SU-DHL-6 (cell line): ENCODE results near the gene FTCD.

Source experiments
- H2AFZ ChIP-seq: fragments of 200-600 bp; sonication (generic); 2 replicates; pipeline ENCODE4 v1.6.1; 2014; ENCODE audit warnings: low read depth, mild to moderate bottlenecking, moderate library complexity, mixed read lengths, antibody characterized with exemption, low read length; ENCODE audit not compliant: severe bottlenecking
- H3F3A ChIP-seq: fragments of 200-600 bp; shearing (Covaris generic); 2 replicates; pipeline ENCODE4 v1.6.0; 2016; ENCODE audit warnings: antibody characterized with exemption, mild to moderate bottlenecking; ENCODE audit not compliant: insufficient read depth
- H3K27ac ChIP-seq: fragments of 200-600 bp; sonication (generic); 2 replicates; pipeline ENCODE4 v1.5.1; 2016; ENCODE audit warnings: low read depth, mild to moderate bottlenecking, low read length, moderate library complexity, mixed read lengths
- H3K27me3 ChIP-seq: fragments of 200-600 bp; sonication (generic), shearing (Covaris generic); 2 replicates; pipeline ENCODE4 v1.6.0; 2014; ENCODE audit warnings: mild to moderate bottlenecking, low read length
- H3K36me3 ChIP-seq: fragments of 200-600 bp; sonication (generic); 2 replicates; pipeline ENCODE4 v1.6.1; 2014; ENCODE audit warnings: mild to moderate bottlenecking, low read length, mixed read lengths
- H3K4me2 ChIP-seq: fragments of 300-600, 200-600 bp; shearing (Covaris generic), sonication (generic); 2 replicates; pipeline ENCODE4 v1.6.0; 2014; ENCODE audit warnings: low read length, low read depth, mild to moderate bottlenecking; ENCODE audit not compliant: poor library complexity, severe bottlenecking
- H3K4me3 ChIP-seq: fragments of 200-600 bp; sonication (generic); 2 replicates; pipeline ENCODE4 v1.5.1; 2014; ENCODE audit warnings: antibody characterized with exemption, low read length, mild to moderate bottlenecking, mixed read lengths; ENCODE audit not compliant: insufficient read depth, poor library complexity, severe bottlenecking
- H3K79me2 ChIP-seq: fragments of 200-600 bp; sonication (generic); 2 replicates; pipeline ENCODE4 v1.6.1; 2014; ENCODE audit warnings: mild to moderate bottlenecking, low read length, moderate library complexity; ENCODE audit not compliant: insufficient read depth
- H3K9ac ChIP-seq: fragments of 200-600 bp; sonication (generic); 2 replicates; pipeline ENCODE4 v1.7.0; 2014; ENCODE audit warnings: mild to moderate bottlenecking, low read length
- H3K9me2 ChIP-seq: fragments of 200-600 bp; sonication (generic); replicated peaks from 2 replicates; pipeline ENCODE4 v1.6.1; 2014; ENCODE audit warnings: low read length; ENCODE audit not compliant: insufficient read depth
- H3K9me3 ChIP-seq: fragments of 200-600 bp; sonication (generic); 2 replicates; pipeline ENCODE4 v1.6.1; 2014; ENCODE audit warnings: low read length, mixed read lengths; ENCODE audit not compliant: insufficient read depth
- H4K20me1 ChIP-seq: fragments of 200-600 bp; sonication (generic); 2 replicates; pipeline ENCODE4 v1.6.1; 2014; ENCODE audit warnings: low read depth, mild to moderate bottlenecking, antibody characterized with exemption, low read length, moderate library complexity, mixed read lengths
- EZH2phosphoT487 ChIP-seq: fragments of 200-600 bp; sonication (generic), shearing (Covaris generic); conservative IDR thresholded peaks from 2 replicates; pipeline ENCODE4 v1.6.1; 2018; ENCODE audit warnings: mild to moderate bottlenecking, antibody characterized with exemption, low read length, moderate library complexity, mixed read lengths
- TF ChIP-seq, protein P1 (sequence below): fragments of 200-600 bp; sonication (generic); IDR thresholded peaks from one replicate; pipeline ENCODE4 v1.5.1; 2017; ENCODE audit warnings: antibody characterized with exemption, mild to moderate bottlenecking, low read length, moderate library complexity; ENCODE audit not compliant: insufficient read depth, poor library complexity, severe bottlenecking

Gene FTCD

DNA sequence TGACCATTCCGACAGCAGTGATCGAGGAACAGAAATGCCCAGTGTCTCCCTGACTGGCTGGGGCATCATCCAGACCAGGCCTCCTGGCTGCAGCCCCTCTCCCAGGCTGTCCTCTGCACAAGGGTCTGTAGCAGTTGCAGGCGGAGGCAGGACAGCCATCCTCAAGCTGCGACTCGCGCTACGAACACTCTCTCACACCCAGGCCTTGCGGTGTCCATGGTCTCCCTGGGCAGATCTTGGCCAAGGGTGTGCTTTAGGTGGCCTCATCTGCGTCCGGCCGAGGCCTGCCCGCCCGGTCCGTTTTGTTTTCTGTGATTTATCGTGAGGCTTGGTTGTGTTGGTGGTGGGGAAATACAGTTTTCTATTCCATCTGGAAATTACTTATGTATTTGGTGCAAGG lies 15.7 kb downstream of the FTCD start:
- Histone ChIP-seq H3K4me2 (no peak overlapping the region), H3K79me2 (no peaks in the 10 kb centered on the region), H3K36me3 (no peaks in the 10 kb centered on the region), H3K9me3 (no peaks in the 10 kb centered on the region), H2AFZ (no peak overlapping the region), H3F3A (0 out of 2 replicates have a peak, but pooled peaks cover 3% of the 10 kb centered on the region), H3K4me3 (no peak overlapping the region), H3K27me3 (no peaks in the 10 kb centered on the region), H4K20me1 (no peaks in the 10 kb centered on the region), H3K9ac (no peak overlapping the region), H3K9me2 (no peaks in the 10 kb centered on the region), H3K27ac (no peak overlapping the region)
- TF ChIP-seq, protein P1, sequence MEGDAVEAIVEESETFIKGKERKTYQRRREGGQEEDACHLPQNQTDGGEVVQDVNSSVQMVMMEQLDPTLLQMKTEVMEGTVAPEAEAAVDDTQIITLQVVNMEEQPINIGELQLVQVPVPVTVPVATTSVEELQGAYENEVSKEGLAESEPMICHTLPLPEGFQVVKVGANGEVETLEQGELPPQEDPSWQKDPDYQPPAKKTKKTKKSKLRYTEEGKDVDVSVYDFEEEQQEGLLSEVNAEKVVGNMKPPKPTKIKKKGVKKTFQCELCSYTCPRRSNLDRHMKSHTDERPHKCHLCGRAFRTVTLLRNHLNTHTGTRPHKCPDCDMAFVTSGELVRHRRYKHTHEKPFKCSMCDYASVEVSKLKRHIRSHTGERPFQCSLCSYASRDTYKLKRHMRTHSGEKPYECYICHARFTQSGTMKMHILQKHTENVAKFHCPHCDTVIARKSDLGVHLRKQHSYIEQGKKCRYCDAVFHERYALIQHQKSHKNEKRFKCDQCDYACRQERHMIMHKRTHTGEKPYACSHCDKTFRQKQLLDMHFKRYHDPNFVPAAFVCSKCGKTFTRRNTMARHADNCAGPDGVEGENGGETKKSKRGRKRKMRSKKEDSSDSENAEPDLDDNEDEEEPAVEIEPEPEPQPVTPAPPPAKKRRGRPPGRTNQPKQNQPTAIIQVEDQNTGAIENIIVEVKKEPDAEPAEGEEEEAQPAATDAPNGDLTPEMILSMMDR: no peak
- TF ChIP-seq EZH2phosphoT487: no peak

DNA sequence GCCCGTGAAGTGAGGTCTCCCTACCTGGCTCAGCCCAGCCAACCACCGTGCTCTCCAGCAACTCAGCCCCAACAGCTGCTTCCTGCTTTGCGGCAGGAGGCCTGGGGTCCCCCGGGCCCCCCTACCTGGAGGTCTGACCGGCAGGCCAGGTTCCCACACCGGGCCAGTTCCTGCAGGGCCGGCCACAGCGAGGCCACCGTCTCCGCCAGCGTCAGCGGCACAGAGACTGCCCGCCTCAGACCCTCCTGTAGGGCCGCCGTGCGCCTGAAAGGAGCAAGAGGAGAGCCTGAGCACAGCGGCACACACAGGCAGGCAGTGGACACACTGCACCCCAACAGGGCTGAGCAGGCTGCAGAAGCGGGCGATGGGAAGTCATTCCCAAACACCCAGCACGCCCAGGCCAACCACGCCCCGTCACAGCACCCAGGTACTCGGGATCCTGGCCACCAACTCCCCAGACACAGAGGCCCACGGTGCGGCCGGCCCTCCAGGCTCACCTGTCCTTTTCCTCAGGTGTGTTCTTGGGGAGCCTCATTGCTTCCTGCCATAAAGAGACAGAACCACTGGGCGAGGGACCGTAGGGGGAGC lies 16.9 kb downstream of the FTCD start:
- no peak overlapping the region for H2AFZ ChIP-seq
- no peaks in the 10 kb centered on the region for H4K20me1 ChIP-seq
- TF ChIP-seq, protein P1: no peak
- no peak for TF ChIP-seq EZH2phosphoT487
- no peaks in the 10 kb centered on the region for H3K9me3 ChIP-seq
- no peaks in the 10 kb centered on the region for H3F3A ChIP-seq
- no peaks in the 10 kb centered on the region for H3K36me3 ChIP-seq
- H3K9me2 ChIP-seq: no peaks in the 10 kb centered on the region
- H3K79me2 ChIP-seq: no peaks in the 10 kb centered on the region
- H3K9ac ChIP-seq: no peak overlapping the region
- H3K27ac ChIP-seq: no peak overlapping the region
- H3K4me3 ChIP-seq: no peak overlapping the region
- H3K27me3 ChIP-seq: no peaks in the 10 kb centered on the region
- H3K4me2 ChIP-seq: no peak overlapping the region

DNA sequence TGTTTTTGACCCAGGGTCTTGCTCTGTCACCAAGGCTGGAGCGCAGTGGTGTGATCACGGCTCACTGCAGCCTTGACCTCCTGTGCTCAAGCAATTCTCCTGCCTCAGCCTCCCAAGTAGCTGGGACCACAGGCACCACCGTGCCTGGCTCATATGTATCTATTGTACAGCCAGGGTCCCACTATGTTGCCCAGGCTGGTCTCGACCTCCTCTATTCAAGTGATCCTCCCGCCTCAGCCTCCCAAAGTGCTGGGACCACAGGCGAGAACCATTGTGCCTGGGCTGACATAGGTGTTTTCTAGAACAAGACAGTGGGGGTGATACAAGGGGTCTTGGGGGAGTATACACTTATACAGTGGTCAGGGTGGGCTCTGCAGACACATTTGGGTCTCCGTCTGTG lies 17.5 kb downstream of the FTCD start:
- TF ChIP-seq, protein P1: no peak
- no peak for TF ChIP-seq EZH2phosphoT487
- H3K9ac ChIP-seq: no peak overlapping the region

More for the DNA sequence above, 17.5 kb downstream of the FTCD start:
- Histone ChIP-seq H3K27ac (no peak overlapping the region), H3K79me2 (no peaks in the 10 kb centered on the region), H3K4me2 (no peak overlapping the region), H4K20me1 (no peaks in the 10 kb centered on the region), H3K9me3 (no peaks in the 10 kb centered on the region), H3K4me3 (no peak overlapping the region), H3K27me3 (no peaks in the 10 kb centered on the region), H2AFZ (no peak overlapping the region), H3K9me2 (no peaks in the 10 kb centered on the region), H3K36me3 (no peaks in the 10 kb centered on the region), H3F3A (no peaks in the 10 kb centered on the region)
